HEK293 (cell line): ENCODE results near the gene MSRB1.
A peak's percentile ranks its signal among the peaks of the same experiment; 100 is the strongest.

Experiments used
- CTCF ChIA-PET: fragments of 350-600 bp; formaldehyde crosslinking; extraction: SDS; loops from one replicate; lab custom pipeline; 2021; ENCODE audit warnings: antibody characterized with exemption; lab: Yijun Ruan, JAX
- POLR2A ChIA-PET: fragments of 300-600 bp; formaldehyde crosslinking; extraction: SDS; loops from one replicate; lab custom pipeline; 2020; ENCODE audit warnings: antibody characterized with exemption, inconsistent platforms; lab: Yijun Ruan, JAX
- H3K27ac ChIP-seq: fragments of 200-500 bp; sonication (Bioruptor generic); 2 replicates; pipeline ENCODE4 v1.5.1; 2014; ENCODE audit warnings: low read depth, low read length, control low read depth, inconsistent platforms; ENCODE audit errors: extremely low read depth
- H3K36me3 ChIP-seq, 2 experiments: fragments of 200-500 bp in 1 of 2; sonication (Bioruptor generic) in 1 of 2; 1 replicate in 1 of 2; 2 replicates in 1 of 2; pipeline ENCODE4 v1.5.1; 2014 to 2017; ENCODE audit warnings: inconsistent platforms in 2 of 2, low read length in 2 of 2; ENCODE audit not compliant: control insufficient read depth in 2 of 2, insufficient read depth in 1 of 2
- H3K4me1 ChIP-seq: fragments of 200-500 bp; sonication (Bioruptor generic); 2 replicates; pipeline ENCODE4 v1.5.1; 2014; ENCODE audit warnings: mild to moderate bottlenecking, low read length, inconsistent platforms; ENCODE audit not compliant: control insufficient read depth, insufficient read depth
- H3K4me3 ChIP-seq: 2 replicates; pipeline ENCODE4 v1.5.1; 2011; ENCODE audit warnings: low read depth, mild to moderate bottlenecking, control low read depth, low read length, moderate library complexity
- H3K9me3 ChIP-seq: fragments of 200-500 bp; sonication (Bioruptor generic); 2 replicates; pipeline ENCODE4 v1.5.1; 2014; ENCODE audit warnings: low read depth, low read length, inconsistent platforms; ENCODE audit not compliant: control insufficient read depth, insufficient read depth
- BCL11B ChIP-seq: fragments of 450-650 bp; formaldehyde crosslinking; IDR thresholded peaks from 2 replicates; pipeline ENCODE4 v1.5.1; 2016; ENCODE audit warnings: low read depth, missing biosample characterization, missing genetic modification characterization
- BCL6B ChIP-seq: fragments of 450-650 bp; formaldehyde crosslinking; IDR thresholded peaks from 2 replicates; pipeline ENCODE4 v1.5.1; 2017; ENCODE audit warnings: missing biosample characterization, missing genetic modification characterization
- EGR2 ChIP-seq: fragments of 450-650 bp; formaldehyde crosslinking; IDR thresholded peaks from 2 replicates; pipeline ENCODE4 v1.5.1; 2016; ENCODE audit warnings: low read depth, missing biosample characterization, missing genetic modification characterization
- FEZF1 ChIP-seq: fragments of 450-650 bp; formaldehyde crosslinking; IDR thresholded peaks from 2 replicates; pipeline ENCODE4 v1.5.1; 2016; ENCODE audit warnings: missing biosample characterization, missing genetic modification characterization
- MEIS1 ChIP-seq: sonication (generic); formaldehyde crosslinking; IDR thresholded peaks from 2 replicates; pipeline ENCODE4 v1.8.1; 2022; ENCODE audit warnings: missing genetic modification reagents, mild to moderate bottlenecking, borderline replicate concordance
- ZFHX2 ChIP-seq: fragments of 450-650 bp; formaldehyde crosslinking; conservative IDR thresholded peaks from 2 replicates; pipeline ENCODE4 v1.5.1; 2016; ENCODE audit warnings: missing biosample characterization, missing genetic modification characterization
- ZNF121 ChIP-seq: fragments of 450-650 bp; formaldehyde crosslinking; IDR thresholded peaks from 2 replicates; pipeline ENCODE4 v1.5.1; 2016; ENCODE audit warnings: missing biosample characterization, missing genetic modification characterization
- ZNF157 ChIP-seq: fragments of 450-650 bp; formaldehyde crosslinking; IDR thresholded peaks from 2 replicates; pipeline ENCODE4 v1.5.1; 2016; ENCODE audit warnings: missing biosample characterization, missing genetic modification characterization
- ZNF202 ChIP-seq: fragments of 450-650 bp; formaldehyde crosslinking; IDR thresholded peaks from 2 replicates; pipeline ENCODE4 v1.5.1; 2016; ENCODE audit warnings: missing biosample characterization, missing genetic modification characterization, borderline replicate concordance
- ZNF48 ChIP-seq: fragments of 450-650 bp; formaldehyde crosslinking; IDR thresholded peaks from 2 replicates; pipeline ENCODE4 v1.5.1; 2016; ENCODE audit warnings: missing biosample characterization, missing genetic modification characterization
- ZNF623 ChIP-seq: fragments of 450-650 bp; formaldehyde crosslinking; IDR thresholded peaks from 2 replicates; pipeline ENCODE4 v1.5.1; 2016; ENCODE audit warnings: missing biosample characterization, missing genetic modification characterization
- ZNF76 ChIP-seq: fragments of 450-650 bp; formaldehyde crosslinking; IDR thresholded peaks from 2 replicates; pipeline ENCODE4; 2016; ENCODE audit warnings: low read depth, missing biosample characterization, missing genetic modification characterization, borderline replicate concordance

The MSRB1 gene

GRCh38 chr16:1968146-1968953 is 25.4 kb upstream of the MSRB1 start:
- TF ChIP-seq ZNF202 (tag by site-specific recombination) (no peak), ZNF48 (tag by site-specific recombination) (no peak), EGR2 (tag by site-specific recombination) (peak; percentile 89), ZFHX2 (tag by site-specific recombination) (peak; percentile 67), BCL6B (tag by site-specific recombination) (no peak), MEIS1 (no peak), ZNF157 (no peak)
- ChIA-PET POLR2A (interaction anchor here (1.0 kb wide), 1 partner anchor 36 kb away, joined by 3 read pairs; no protein-coding TSS in a partner anchor), CTCF (interaction anchor here (0.6 to 0.7 kb wide), 2 partner anchors 133 to 1113 kb away, joined by 4 read pairs; no protein-coding TSS in a partner anchor)
- Histone ChIP-seq H3K4me3 (no peak overlapping the region), H3K4me1 (no peaks in the 10 kb centered on the region), H3K27ac (no peak overlapping the region), H3K9me3 (no peaks in the 10 kb centered on the region), H3K36me3 (peaks cover 0 to 18% of the 10 kb centered on the region in 2 experiments; a peak in 1 of 3 replicates)

- ChIA-PET POLR2A (interaction anchor here (2.1 to 2.6 kb wide), 2 partner anchors 12 to 23 kb away, joined by 33 to 76 read pairs; partner anchors contain the start of genes MSRB1 and NOXO1), CTCF (interaction anchor here (0.8 kb wide), 1 partner anchor 14 kb away, joined by 3 read pairs; no protein-coding TSS in a partner anchor)
- H3K4me1 ChIP-seq, result no peaks in the 10 kb centered on the region
- H3K4me3 ChIP-seq, result peak within 1 kb of the TSS; percentile 94
- peaks cover 0 to 36% of the 10 kb centered on the region in 2 experiments; a peak in 1 of 3 replicates for H3K36me3 ChIP-seq
- H3K9me3 ChIP-seq, result no peaks in the 10 kb centered on the region
- H3K27ac ChIP-seq, result 0 out of 2 replicates have a peak within 1 kb of the TSS, but pooled peaks have one; percentile 100
- TF ChIP-seq ZNF121 (peak; percentile 91), FEZF1 (tag by site-specific recombination) (no peak), ZNF623 (tag by site-specific recombination) (no peak)
Observed at GRCh38 chr16:1966460-1966859, 23.5 kb upstream of the MSRB1 start, which contains the start of gene RNF151. Gene RNF151, plus strand, starts transcription at chr16:1966856. Its CDS starts 26 bp downstream, at chr16:1966882.

- Histone ChIP-seq H3K9me3 (no peaks in the 10 kb centered on the region), H3K36me3 (peaks cover 0 to 42% of the 10 kb centered on the region in 2 experiments; a peak in 1 of 3 replicates)
- peak; percentile 9; the same call in 1 of the 2 replicates for TF ChIP-seq ZFHX2 (tag by site-specific recombination)
- no peak for TF ChIP-seq ZNF76 (tag by site-specific recombination)
- TF ChIP-seq BCL11B (tag by site-specific recombination), result 0 out of 2 replicates have a peak, but pooled peaks have one; percentile 3
- TF ChIP-seq, all 188 proteins: peak for 2
- ChIA-PET POLR2A (interaction anchor here (0.6 to 2.7 kb wide), 39 partner anchors 10 to 1055 kb away, joined by 3 to 76 read pairs (median 6); partner anchors contain the start of genes E4F1, EME2, FAHD1 and GFER), CTCF (interaction anchor here (0.6 to 1.0 kb wide), 3 partner anchors 15 to 154 kb away, joined by 3 read pairs; no protein-coding TSS in a partner anchor)
- H3K4me1 ChIP-seq, result no peaks in the 10 kb centered on the region; the same call in 1 of the 2 replicates
- H3K4me3 ChIP-seq, result peak overlapping the region; percentile 94
- peak overlapping the region; percentile 100 for H3K27ac ChIP-seq
Observed at GRCh38 chr16:1965396-1966001, 22.5 kb upstream of the MSRB1 start.
